Thyroid gland (tissue), 4 donors: Measurements from ENCODE around the gene ZSWIM6.

Experiments used
- CTCF ChIP-seq, 6 experiments: fragments of 200-600 bp in 3 of 6; fragments of 450-650 bp in 3 of 6; sonication (generic) in 3 of 6; IDR thresholded peaks; one replicate each; pipeline ENCODE4 v1.5.1; 2016 to 2019; ENCODE audit warnings: antibody characterized with exemption in 6 of 6, mild to moderate bottlenecking in 2 of 6, inconsistent platforms in 1 of 6, moderate library complexity in 1 of 6
- POLR2A ChIP-seq, 2 donors: fragments of 450-650 bp; IDR thresholded peaks; one replicate each; pipeline ENCODE4 v1.6.1; 2017; ENCODE audit warnings: antibody characterized with exemption in 2 of 2, mild to moderate bottlenecking in 2 of 2, moderate library complexity in 1 of 2

DNA sequence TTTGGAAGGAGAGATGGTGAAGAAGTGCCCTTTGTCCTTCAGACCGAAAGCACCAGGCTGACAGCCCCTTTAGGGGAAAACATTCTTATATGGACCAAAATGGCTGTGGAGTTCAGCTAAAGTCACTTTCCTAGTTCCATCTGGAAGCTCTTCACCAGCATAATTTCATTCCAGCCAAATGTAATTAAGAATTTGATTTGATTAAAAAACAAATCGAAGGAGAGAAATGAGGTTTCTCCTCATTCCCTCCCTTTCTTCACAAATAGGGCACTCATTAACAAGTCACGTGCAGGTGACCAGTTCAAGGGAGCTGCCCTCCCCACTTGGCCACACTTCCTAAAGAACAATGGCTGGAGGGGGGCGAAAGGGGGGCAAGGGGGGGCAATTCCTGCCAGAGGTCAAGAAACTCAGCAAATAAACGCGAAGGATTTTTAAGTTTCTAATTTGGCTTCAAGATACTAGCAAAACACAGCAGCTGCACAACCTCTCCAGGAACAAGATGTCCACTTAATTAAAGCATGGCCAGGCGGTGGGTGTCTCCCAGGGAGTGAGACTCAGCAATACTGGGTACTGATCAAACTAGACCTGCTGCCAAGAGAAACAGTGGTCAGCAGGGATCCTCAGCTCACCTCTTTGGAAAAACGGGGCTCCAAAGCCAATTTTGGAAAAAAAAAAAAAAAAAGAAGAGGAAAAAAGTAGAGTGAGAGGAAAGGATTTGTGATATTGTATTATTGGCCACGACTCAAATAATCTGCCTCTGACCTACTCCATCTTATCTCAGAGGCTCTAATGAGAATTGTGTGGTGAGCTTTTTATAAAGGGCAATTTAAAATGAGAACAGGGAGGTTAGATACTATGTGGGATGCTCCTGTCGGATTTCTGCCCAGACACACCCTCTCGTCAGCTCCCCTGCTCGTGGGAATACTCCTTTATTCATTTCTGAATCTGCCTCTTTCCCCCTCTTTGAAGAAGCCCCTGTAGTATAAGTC is 254.3 kb downstream of the ZSWIM6 start:
- TF ChIP-seq CTCF (IDR thresholded peaks at IDR 0.05) (no peak), POLR2A (IDR thresholded peaks at IDR 0.05) (no peak)
